Measurements from ENCODE around the gene STXBP2. TPM values are rescaled to one million over a fixed set of nuclear protein-coding genes. Genes with fewer than 3 reads are reported as not detected.

The STXBP2 gene
- total RNA-seq, 1 experiment from 2014 or later: 94.4 TPM

DNA sequence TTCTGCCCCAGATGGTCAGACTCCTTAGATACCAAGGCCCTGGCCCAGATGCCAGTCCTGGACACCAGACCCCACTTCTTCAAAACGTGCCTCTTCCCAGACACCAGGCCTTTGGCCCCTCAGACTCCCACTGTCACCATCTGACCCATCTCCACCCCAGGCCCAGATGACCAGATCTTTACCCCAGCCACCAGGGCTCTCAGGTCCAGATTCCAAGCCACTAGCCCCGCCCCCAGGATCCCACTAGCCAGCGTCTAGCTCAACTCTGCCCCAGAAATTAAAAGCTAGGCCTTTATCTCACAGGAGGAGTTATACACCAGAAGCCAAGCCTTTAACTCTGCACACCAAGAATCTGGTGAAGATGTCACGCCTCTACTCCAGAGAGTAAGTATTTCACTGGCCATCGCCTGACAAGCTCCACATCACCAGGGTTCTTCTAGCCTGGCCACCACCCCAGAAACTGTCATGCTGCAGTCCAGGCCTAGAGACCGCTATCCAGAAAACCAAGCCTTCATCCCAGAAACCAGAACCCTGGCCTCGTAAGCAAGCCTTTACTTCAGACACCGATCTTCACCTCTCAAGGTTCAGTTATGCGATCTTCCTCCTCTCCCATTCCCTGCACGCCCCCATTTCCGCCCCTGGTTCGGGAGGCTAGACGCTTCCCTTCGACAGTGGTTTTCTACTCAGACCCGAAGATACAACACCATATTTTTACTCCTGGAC, 8.2 kb upstream of the STXBP2 start:
- POLR2A ChIA-PET: interaction anchor here (0.8 to 2.5 kb wide), 15 partner anchors 9 to 596 kb away, joined by 3 to 41 read pairs (median 4); partner anchors contain the start of genes PNPLA6, TRAPPC5 and ZNF557
- Mint-ChIP-seq H3K9me3 (ENCODE audit: unreplicated experiment) (no peaks in the 10 kb centered on the region), H3K4me3 (ENCODE audit: unreplicated experiment) (peak overlapping the region; percentile 95), H3K36me3 (ENCODE audit: insufficient read depth, unreplicated experiment) (peaks cover 37% of the 10 kb centered on the region), H3K27ac (ENCODE audit: low read depth, unreplicated experiment) (peak overlapping the region; percentile 100), H3K27me3 (ENCODE audit: insufficient read depth, unreplicated experiment) (no peaks in the 10 kb centered on the region), H3K4me1 (ENCODE audit: insufficient read depth, unreplicated experiment) (peaks cover 23% of the 10 kb centered on the region)
- intact Hi-C loops (cut with micrococcal nuclease): no loop called here
- no peak for TF ChIP-seq CTCF (IDR thresholded peaks at IDR 0.05; ENCODE audit: unreplicated experiment)
- CTCF ChIA-PET: interaction anchor here (0.9 to 1.9 kb wide), 3 partner anchors 47 to 60 kb away, joined by 3 to 10 read pairs (median 8); partner anchors contain the start of gene TRAPPC5
- no peak for DNase-seq (ENCODE audit: unreplicated experiment)
- BruUV-seq (replicated peaks): TSS peak; percentile 76

- peak; percentile 99 for DNase-seq (ENCODE audit: unreplicated experiment)
- intact Hi-C loops (cut with micrococcal nuclease): no loop called here
- peak within 1 kb of the TSS; percentile 100 for H3K27ac Mint-ChIP-seq (ENCODE audit: low read depth, unreplicated experiment)
- CTCF ChIA-PET: interaction anchor here (0.6 to 1.9 kb wide), 7 partner anchors 12 to 170 kb away, joined by 3 to 10 read pairs (median 3); partner anchors contain the start of gene TRAPPC5
- H3K27me3 Mint-ChIP-seq (ENCODE audit: insufficient read depth, unreplicated experiment): no peaks in the 10 kb centered on the region
- no peaks in the 10 kb centered on the region for H3K9me3 Mint-ChIP-seq (ENCODE audit: unreplicated experiment)
- H3K36me3 Mint-ChIP-seq (ENCODE audit: insufficient read depth, unreplicated experiment): peaks cover 34% of the 10 kb centered on the region
- H3K4me3 Mint-ChIP-seq (ENCODE audit: unreplicated experiment): peak within 1 kb of the TSS; percentile 95
- POLR2A ChIA-PET: interaction anchor here (0.6 to 2.5 kb wide), 27 partner anchors 9 to 1891 kb away, joined by 3 to 41 read pairs (median 4); partner anchors contain the start of genes PNPLA6, TIMM44, TRAPPC5 and ZNF557
- peaks cover 23% of the 10 kb centered on the region for H3K4me1 Mint-ChIP-seq (ENCODE audit: insufficient read depth, unreplicated experiment)
- TF ChIP-seq CTCF (IDR thresholded peaks at IDR 0.05; ENCODE audit: unreplicated experiment): no peak
- BruUV-seq (replicated peaks): no TSS peak
Measured at GRCh38 chr19:7629347-7630054, 7.4 kb upstream of the STXBP2 start, which contains the start of the genes PET100 and XAB2. PET100 (plus strand) TSS chr19:7629793; CDS start chr19:7629834, 41 bp downstream. XAB2 (minus strand) TSS chr19:7629545; CDS start chr19:7629527, 18 bp downstream.

DNA sequence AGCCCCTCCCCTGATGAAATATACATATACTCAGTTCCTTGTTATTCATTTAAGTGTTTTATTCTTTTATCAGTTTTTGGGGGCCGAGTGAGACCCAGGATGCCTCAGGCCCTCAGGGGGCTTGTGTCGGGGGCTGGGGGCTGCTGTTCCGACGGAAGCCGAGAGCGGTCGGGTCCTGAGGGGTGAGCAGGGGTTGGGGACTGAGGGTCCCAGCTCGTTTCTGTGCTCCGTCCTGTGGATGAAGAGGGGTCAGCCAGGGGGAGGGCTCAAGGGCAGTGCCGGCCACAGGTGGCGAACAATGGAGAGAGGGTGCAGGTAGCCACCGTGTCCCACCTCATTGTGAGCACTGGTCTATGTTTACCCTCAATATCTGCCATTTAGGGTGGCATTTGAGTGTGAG, 5.3 kb upstream of the STXBP2 start:
- POLR2A ChIA-PET: no interaction called here
- Mint-ChIP-seq H3K36me3 (ENCODE audit: insufficient read depth, unreplicated experiment) (peaks cover 27% of the 10 kb centered on the region), H3K27me3 (ENCODE audit: insufficient read depth, unreplicated experiment) (no peaks in the 10 kb centered on the region), H3K9me3 (ENCODE audit: unreplicated experiment) (no peaks in the 10 kb centered on the region), H3K27ac (ENCODE audit: low read depth, unreplicated experiment) (no peak overlapping the region), H3K4me3 (ENCODE audit: unreplicated experiment) (no peak overlapping the region), H3K4me1 (ENCODE audit: insufficient read depth, unreplicated experiment) (peaks cover 23% of the 10 kb centered on the region)
- no TSS peak for BruUV-seq (replicated peaks)
- no peak for DNase-seq (ENCODE audit: unreplicated experiment)
- TF ChIP-seq CTCF (IDR thresholded peaks at IDR 0.05; ENCODE audit: unreplicated experiment): no peak
- intact Hi-C loops (cut with micrococcal nuclease): no loop called here
- CTCF ChIA-PET: no interaction called here

All from MCF 10A (cell line).